ENCODE results near the gene KAT7.
"Not testable (repeated sequence)": the region's sequence is repeated elsewhere in the genome, so short reads cannot be mapped to it uniquely, and the experiment has no call there.

The KAT7 gene

DNA sequence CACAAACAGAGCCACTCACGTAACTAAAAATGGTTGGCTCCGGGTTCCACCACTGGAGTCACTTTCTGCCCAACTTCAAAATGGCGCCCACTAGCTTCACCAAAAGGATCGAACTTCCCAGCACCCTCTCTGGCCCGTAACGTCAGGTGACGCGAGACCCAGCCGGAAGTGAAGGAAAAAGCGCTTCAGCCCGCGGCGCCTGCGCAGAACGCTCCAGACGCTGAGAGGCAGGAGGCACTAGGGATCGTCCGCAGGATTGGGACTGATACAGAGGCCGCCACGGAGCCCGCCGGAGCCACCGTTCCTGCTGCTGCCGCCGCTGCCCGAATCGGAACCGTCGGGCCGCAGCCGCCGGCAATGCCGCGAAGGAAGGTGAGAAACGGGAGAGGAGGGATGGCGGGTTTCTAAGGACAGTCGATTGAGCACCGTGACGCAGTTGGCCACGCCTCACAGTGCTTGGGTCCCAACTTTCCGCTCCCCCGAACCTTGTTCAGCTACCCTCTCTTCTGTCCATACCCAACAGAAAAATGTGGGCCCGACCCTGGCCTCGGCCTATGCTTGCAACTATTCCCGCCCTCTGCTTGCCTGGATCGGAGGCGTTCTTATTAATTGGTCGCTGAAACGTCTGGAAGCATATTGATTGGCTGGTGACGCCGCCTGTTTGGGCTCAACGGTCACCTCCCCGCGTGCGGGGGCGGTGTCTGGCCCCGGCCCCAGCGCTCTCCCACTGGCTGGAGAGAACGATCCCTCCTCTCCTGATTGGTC lies at the start of gene KAT7:
Gene KAT7 (plus strand): TSS at position 204 of the 765 bp plus-strand sequence. CDS start 154 bp downstream, at position 358.
- FAIRE-seq (peak; percentile 99), DNase-seq (ENCODE audit: insufficient read length, low spot score) (peak; percentile 99)

- FAIRE-seq, result no peak
- DNase-seq (ENCODE audit: insufficient read length, low spot score), result no peak
Measured at GRCh38 chr17:49739641-49740271, 48.7 kb upstream of the KAT7 start.

GRCh38 chr17:49741009-49741691 lies 47.3 kb upstream of the KAT7 start:
- FAIRE-seq (no peak), DNase-seq (ENCODE audit: insufficient read length, low spot score) (no peak)

DNA sequence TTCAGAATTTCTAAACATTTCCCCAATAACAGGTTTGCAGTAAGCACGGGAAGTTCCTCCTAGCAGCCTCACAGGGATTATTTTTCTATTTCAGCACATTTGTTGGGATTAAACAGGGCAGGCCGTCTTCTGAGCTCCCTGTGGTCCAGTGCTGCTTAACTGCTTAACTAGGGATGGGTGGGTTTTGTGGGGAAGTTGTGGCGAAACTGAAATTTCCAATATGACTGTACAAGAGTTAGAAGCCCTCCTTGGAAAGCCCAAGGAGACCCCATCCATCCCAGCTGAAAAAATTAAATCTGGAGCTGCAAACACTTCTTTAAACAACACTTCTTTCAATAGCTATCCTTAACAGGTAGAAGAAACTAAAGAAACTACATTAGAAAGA lies 46.8 kb upstream of the KAT7 start:
- DNase-seq (ENCODE audit: insufficient read length, low spot score), result no peak
- FAIRE-seq, result no peak

DNA sequence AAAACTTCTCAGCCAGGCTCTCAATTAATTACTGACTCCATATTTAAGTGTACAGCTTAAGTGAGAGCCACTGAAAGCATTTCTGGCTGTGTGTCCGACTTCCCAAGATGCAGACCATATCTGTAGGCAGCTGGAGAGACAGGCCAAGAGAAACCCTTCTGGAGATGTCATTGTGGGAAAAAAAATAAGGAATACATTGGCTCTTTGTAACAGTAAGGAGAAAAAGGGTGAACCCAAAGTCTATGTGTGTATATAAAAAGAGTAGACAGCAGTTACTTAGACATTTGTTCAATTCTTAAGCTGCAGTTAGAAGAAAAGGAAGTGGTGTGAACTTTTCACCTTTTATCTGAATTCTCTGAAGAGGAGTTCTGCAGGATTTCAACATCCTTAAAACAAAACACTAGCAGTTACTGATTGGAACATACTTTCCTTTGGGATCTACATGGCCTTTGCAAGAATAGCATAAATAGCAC lies 46.3 kb upstream of the KAT7 start:
- no peak for FAIRE-seq

GRCh38 chr17:49745175-49746139 lies 43.0 kb upstream of the KAT7 start:
- FAIRE-seq, result no peak

More for the DNA sequence above, 46.3 kb upstream of the KAT7 start:
- DNase-seq (ENCODE audit: insufficient read length, low spot score), result no peak

GRCh38 chr17:49746791-49747490 lies 41.5 kb upstream of the KAT7 start:
- DNase-seq (ENCODE audit: insufficient read length, low spot score), result no peak
- FAIRE-seq, result no peak

More at GRCh38 chr17:49745175-49746139, 43.0 kb upstream of the KAT7 start:
- DNase-seq (ENCODE audit: insufficient read length, low spot score), result no peak

DNA sequence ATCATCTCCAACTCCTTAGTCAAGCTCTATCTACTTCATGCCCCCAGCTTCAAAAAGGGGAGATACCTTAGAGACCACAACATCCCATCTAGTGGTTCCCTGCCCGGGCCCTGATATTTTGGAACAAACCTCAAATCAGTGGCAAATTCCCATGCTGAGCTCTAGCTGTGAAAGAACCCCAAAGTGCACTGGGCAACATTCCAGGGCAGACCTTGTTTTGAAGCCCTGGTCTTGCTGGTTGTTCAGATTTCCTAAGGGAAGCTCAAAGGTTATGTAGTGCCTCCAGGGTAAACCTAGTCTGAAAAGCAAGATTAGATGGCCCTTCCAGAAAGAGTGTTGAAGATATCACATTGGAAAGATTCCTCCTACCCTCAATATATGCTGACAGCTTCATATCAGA lies 40.8 kb upstream of the KAT7 start:
- FAIRE-seq, result no peak
- no peak for DNase-seq (ENCODE audit: insufficient read length, low spot score)

- no peak for FAIRE-seq
- DNase-seq (ENCODE audit: insufficient read length, low spot score), result no peak
Measured at GRCh38 chr17:49748223-49748622, 40.3 kb upstream of the KAT7 start.

GRCh38 chr17:49748791-49749190 lies 39.7 kb upstream of the KAT7 start:
- no peak for FAIRE-seq

DNA sequence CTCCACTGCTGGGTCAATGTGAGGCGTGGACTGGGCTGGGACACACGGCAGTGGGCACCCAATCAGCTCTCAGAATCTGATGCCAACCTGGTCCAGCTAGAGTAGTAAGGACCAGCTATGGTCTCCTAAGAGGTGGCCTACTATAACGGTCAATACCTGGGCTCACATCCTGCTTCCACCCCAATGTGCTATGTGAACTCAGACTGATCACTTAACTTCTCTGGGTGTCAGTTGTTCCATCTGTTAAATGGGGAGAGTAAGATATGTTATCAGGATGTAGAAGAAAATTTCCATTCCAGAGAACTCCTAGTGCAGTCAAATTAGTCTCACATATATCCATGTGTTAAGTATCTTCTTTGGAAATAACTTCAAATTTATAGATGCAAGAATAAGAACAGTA lies 38.8 kb upstream of the KAT7 start:
- DNase-seq (ENCODE audit: insufficient read length, low spot score) (no peak), FAIRE-seq (no peak)

More at GRCh38 chr17:49748791-49749190, 39.7 kb upstream of the KAT7 start:
- DNase-seq (ENCODE audit: insufficient read length, low spot score), result no peak

DNA sequence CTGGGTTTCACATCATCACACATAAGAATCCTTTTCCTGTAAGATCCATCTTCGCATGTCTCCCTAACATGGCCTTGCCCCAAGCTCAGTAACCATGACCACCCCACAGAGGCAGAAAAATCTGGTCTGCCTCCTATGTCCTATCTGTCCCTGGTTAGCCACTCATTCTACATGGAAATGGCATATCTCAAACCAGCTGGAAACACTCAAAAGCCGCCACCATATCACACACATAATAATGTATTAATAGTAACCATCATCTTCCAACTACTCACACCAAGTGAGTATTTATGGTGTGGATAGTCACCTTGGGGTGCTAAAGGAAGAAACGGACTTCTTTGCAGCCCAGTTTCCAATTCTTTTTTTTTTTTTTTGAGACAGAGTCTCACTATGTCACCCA lies 36.0 kb upstream of the KAT7 start:
- FAIRE-seq (no peak), DNase-seq (ENCODE audit: insufficient read length, low spot score) (no peak)

GRCh38 chr17:49753959-49754391 lies 34.5 kb upstream of the KAT7 start:
- FAIRE-seq, result no peak
- no peak for DNase-seq (ENCODE audit: insufficient read length, low spot score)

DNA sequence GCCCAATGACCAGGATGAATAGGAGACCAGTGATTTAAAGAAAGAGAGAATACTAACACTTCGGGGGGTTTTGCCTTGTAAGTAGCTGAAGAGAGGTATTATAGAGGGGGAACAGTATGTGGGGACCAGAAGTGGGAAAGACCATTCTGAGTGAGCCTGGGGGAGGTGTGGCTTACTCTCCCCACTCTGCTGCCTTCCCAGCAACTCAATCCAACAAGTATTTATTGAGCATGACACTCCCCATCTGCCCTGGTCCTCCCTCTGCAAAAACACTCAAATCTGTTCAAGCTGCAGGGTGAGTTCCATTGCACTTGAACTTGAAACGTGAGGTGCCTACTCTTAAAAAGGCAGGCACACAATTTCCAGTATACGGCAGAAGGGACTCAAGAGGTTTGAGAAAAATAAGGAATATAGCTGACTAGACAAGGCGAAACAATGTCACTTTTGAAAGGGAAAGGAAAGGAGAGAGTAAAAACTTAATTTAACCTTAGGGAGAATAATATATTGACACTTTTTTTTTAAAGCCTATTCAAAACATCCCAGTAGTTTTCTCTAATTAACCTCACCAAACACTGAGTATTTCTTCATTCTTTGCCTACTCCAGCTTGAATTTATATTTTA lies 32.7 kb upstream of the KAT7 start:
- no peak for DNase-seq (ENCODE audit: insufficient read length, low spot score)
- no peak for FAIRE-seq

GRCh38 chr17:49756323-49757150 lies 31.9 kb upstream of the KAT7 start:
- DNase-seq (ENCODE audit: insufficient read length, low spot score) (no peak), FAIRE-seq (no peak)

- FAIRE-seq, result no peak
- no peak for DNase-seq (ENCODE audit: insufficient read length, low spot score)
Measured at GRCh38 chr17:49757151-49757777, 31.2 kb upstream of the KAT7 start.

- not testable (repeated sequence) for FAIRE-seq; DNase-seq (ENCODE audit: insufficient read length, low spot score)
Measured at GRCh38 chr17:49758464-49759010, 29.9 kb upstream of the KAT7 start.

GRCh38 chr17:49759203-49759602 lies 29.3 kb upstream of the KAT7 start:
- FAIRE-seq (no peak), DNase-seq (ENCODE audit: insufficient read length, low spot score) (no peak)
